GM21528 (cell line): ENCODE data around the gene ITGB1BP2.
"Not testable (repeated sequence)": the region's sequence is repeated elsewhere in the genome, so short reads cannot be mapped to it uniquely, and the experiment has no call there.

Experiments used
- ATAC-seq: cut with Tn5 transposase; IDR thresholded peaks from one replicate; pipeline ENCODE4 v1.9.1; 2021; ENCODE audit warnings: mild to moderate bottlenecking, moderate library complexity; ENCODE audit not compliant: unreplicated experiment, low FRiP score

ITGB1BP2 gene

GRCh38 chrX:71300495-71300894 lies 1.1 kb upstream of the ITGB1BP2 start:
- ATAC-seq: not testable (repeated sequence)

- ATAC-seq: no peak
Measured at GRCh38 chrX:71302461-71303213, 1.1 kb downstream of the ITGB1BP2 start.

GRCh38 chrX:71304561-71304960 lies 3.0 kb downstream of the ITGB1BP2 start:
- no peak for ATAC-seq

- ATAC-seq: no peak
Measured at GRCh38 chrX:71315917-71316316, 14.4 kb downstream of the ITGB1BP2 start.

- ATAC-seq: not testable (repeated sequence)
Measured at GRCh38 chrX:71316959-71317358, 15.4 kb downstream of the ITGB1BP2 start.

GRCh38 chrX:71320126-71320525 lies 18.6 kb downstream of the ITGB1BP2 start:
- no peak for ATAC-seq

- no peak for ATAC-seq
Measured at GRCh38 chrX:71321731-71322130, 20.2 kb downstream of the ITGB1BP2 start.

- not testable (repeated sequence) for ATAC-seq
Measured at GRCh38 chrX:71324452-71324851, 22.9 kb downstream of the ITGB1BP2 start.

- no peak for ATAC-seq
Measured at GRCh38 chrX:71326394-71326793, 24.8 kb downstream of the ITGB1BP2 start.

GRCh38 chrX:71349151-71349665 lies 47.7 kb downstream of the ITGB1BP2 start:
- ATAC-seq: not testable (repeated sequence)

- not testable (repeated sequence) for ATAC-seq
Measured at GRCh38 chrX:71349867-71350266, 48.3 kb downstream of the ITGB1BP2 start.

GRCh38 chrX:71352439-71352838 lies 50.9 kb downstream of the ITGB1BP2 start:
- not testable (repeated sequence) for ATAC-seq
